Stomach (tissue), 4 donors: ENCODE data around the gene PLCH2.

Experiments used
- EP300 ChIP-seq: sonication (generic); formaldehyde crosslinking; IDR thresholded peaks from one replicate; pipeline ENCODE4 v1.6.1; 2017; ENCODE audit warnings: antibody characterized with exemption
- POLR2AphosphoS5 ChIP-seq, 3 donors: sonication (generic); formaldehyde crosslinking; IDR thresholded peaks; one replicate each; pipeline ENCODE4 v1.6.1; 2016; ENCODE audit warnings: antibody characterized with exemption in 3 of 3
- TF ChIP-seq, protein P1 (sequence below), 7 experiments: fragments of 450-650 bp in 4 of 7; fragments of 200-600 bp in 3 of 7; sonication (generic) in 3 of 7; IDR thresholded peaks; one replicate each; pipeline ENCODE4 v1.5.1; 2016 to 2019; ENCODE audit warnings: antibody characterized with exemption in 7 of 7, control low read depth in 2 of 7, mild to moderate bottlenecking in 1 of 7

DNA sequence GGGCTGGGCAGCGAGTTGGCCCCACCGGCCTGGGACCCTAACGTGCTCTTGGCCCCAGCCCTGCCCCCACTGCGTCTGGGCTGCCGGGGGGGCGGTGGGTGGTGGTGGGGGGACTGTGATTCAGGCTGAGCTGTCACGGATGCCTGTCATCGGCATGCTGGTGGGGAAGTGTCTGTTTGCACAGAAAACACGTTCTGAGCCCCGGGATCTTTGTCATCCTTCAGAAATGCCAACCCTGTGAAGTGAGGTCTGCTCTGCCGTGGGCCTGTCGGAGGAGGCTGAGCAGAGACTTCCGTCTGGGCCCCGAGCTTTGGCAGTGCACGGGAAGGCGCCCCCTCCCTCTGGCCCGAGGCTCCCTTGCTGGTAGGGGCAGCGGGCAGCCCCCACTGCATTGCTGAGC lies 24.3 kb upstream of the PLCH2 start:
- TF ChIP-seq EP300 (no peak), POLR2AphosphoS5 (IDR thresholded peaks at IDR 0.05) (no peak)
- TF ChIP-seq, protein P1, sequence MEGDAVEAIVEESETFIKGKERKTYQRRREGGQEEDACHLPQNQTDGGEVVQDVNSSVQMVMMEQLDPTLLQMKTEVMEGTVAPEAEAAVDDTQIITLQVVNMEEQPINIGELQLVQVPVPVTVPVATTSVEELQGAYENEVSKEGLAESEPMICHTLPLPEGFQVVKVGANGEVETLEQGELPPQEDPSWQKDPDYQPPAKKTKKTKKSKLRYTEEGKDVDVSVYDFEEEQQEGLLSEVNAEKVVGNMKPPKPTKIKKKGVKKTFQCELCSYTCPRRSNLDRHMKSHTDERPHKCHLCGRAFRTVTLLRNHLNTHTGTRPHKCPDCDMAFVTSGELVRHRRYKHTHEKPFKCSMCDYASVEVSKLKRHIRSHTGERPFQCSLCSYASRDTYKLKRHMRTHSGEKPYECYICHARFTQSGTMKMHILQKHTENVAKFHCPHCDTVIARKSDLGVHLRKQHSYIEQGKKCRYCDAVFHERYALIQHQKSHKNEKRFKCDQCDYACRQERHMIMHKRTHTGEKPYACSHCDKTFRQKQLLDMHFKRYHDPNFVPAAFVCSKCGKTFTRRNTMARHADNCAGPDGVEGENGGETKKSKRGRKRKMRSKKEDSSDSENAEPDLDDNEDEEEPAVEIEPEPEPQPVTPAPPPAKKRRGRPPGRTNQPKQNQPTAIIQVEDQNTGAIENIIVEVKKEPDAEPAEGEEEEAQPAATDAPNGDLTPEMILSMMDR (IDR thresholded peaks at IDR 0.05), result no peak
